Activated CD4-positive, alpha-beta memory T cell treated with anti-CD3 and anti-CD28 coated beads for 36 hours (primary cell): Measurements from ENCODE around the gene LRRK1. TPM values are rescaled to one million over a fixed set of nuclear protein-coding genes. Genes with fewer than 3 reads are reported as not detected.
A peak's percentile ranks its signal among the peaks of the same experiment; 100 is the strongest.

Source experiments
- CTCF ChIA-PET: fragments of 350-600 bp; sonication (Branson Sonifier 250); formaldehyde crosslinking; loops from one replicate; lab custom pipeline; 2021; ENCODE audit warnings: antibody characterized with exemption, inconsistent platforms; lab: Charles Lee
- POLR2A ChIA-PET: fragments of 350-600 bp; sonication (Branson Sonifier 250); formaldehyde crosslinking; loops from one replicate; lab custom pipeline; 2021; ENCODE audit warnings: antibody characterized with exemption; lab: Charles Lee
- DNase-seq: peaks from one replicate; pipeline ENCODE4 v3.0.0-alpha.2; 2020
- H3K27ac Mint-ChIP-seq: one replicate; pipeline ENCODE4 v1.8.0; 2021; ENCODE audit warnings: mixed read lengths
- H3K27me3 Mint-ChIP-seq: one replicate; pipeline ENCODE4 v1.8.0; 2021; ENCODE audit warnings: mixed read lengths
- H3K36me3 Mint-ChIP-seq: one replicate; pipeline ENCODE4 v1.8.0; 2021; ENCODE audit warnings: mixed read lengths
- H3K4me1 Mint-ChIP-seq: one replicate; pipeline ENCODE4 v1.8.0; 2021; ENCODE audit warnings: low read depth, mixed read lengths
- H3K4me3 Mint-ChIP-seq: one replicate; pipeline ENCODE4 v1.8.0; 2021; ENCODE audit warnings: mild to moderate bottlenecking, mixed read lengths
- H3K9me3 Mint-ChIP-seq: one replicate; pipeline ENCODE4 v1.8.0; 2021; ENCODE audit warnings: mixed read lengths
- intact Hi-C: fragments of 100-400 bp; cut with micrococcal nuclease; formaldehyde crosslinking; loops from one replicate; pipeline ENCODE4 v1.15.1; 2023
- total RNA-seq, 2 experiments: library from RNA; stranded (reverse); gene quantifications; one replicate each; pipeline ENCODE4 v1.2.3, GENCODE V29; 2021

The LRRK1 gene
- total RNA-seq, 2 experiments from 2014 or later = 0.41 to 0.71 TPM

GRCh38 chr15:101047301-101047781 is 128.2 kb downstream of the LRRK1 start:
- Mint-ChIP-seq H3K36me3 (no peaks in the 10 kb centered on the region), H3K4me3 (no peak overlapping the region), H3K27me3 (peaks cover 8% of the 10 kb centered on the region), H3K27ac (no peak overlapping the region), H3K4me1 (no peaks in the 10 kb centered on the region), H3K9me3 (no peaks in the 10 kb centered on the region)
- intact Hi-C loops = no loop called here
- peak; percentile 3 for DNase-seq
- POLR2A ChIA-PET = no interaction called here
- CTCF ChIA-PET = interaction anchor here (0.6 to 0.9 kb wide), 2 partner anchors 39 to 206 kb away, joined by 3 read pairs; no protein-coding TSS in a partner anchor

DNA sequence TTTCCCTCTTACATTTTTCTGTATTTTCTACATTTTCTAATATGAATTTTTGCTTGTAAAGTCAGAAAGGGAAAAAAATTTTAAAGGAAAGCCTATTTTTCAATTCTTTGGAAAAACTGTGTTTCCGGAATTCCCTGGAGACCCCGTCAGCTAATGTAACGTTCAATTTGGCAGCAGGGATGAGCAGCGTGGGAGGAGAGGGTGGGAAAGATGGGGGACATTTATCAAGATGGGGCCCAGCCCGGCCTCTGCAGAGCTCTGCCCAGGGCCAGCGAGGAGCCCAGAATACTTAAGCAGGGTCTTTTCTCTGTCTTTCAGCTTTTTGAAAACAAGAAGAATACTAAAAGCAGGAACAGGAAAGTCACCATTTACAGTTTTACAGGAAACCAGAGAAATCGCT is 129.0 kb downstream of the LRRK1 start:
- no peak for DNase-seq
- Mint-ChIP-seq H3K27me3 (peaks cover 2% of the 10 kb centered on the region), H3K9me3 (no peaks in the 10 kb centered on the region), H3K4me3 (no peak overlapping the region), H3K4me1 (no peaks in the 10 kb centered on the region), H3K27ac (no peak overlapping the region), H3K36me3 (no peaks in the 10 kb centered on the region)
- intact Hi-C loops = no loop called here
- ChIA-PET POLR2A (no interaction called here), CTCF (interaction anchor here (0.6 kb wide), 1 partner anchor 205 kb away, joined by 3 read pairs; no protein-coding TSS in a partner anchor)

- no peaks in the 10 kb centered on the region for H3K4me1 Mint-ChIP-seq
- POLR2A ChIA-PET = no interaction called here
- H3K27ac Mint-ChIP-seq = no peak overlapping the region
- peaks cover 2% of the 10 kb centered on the region for H3K27me3 Mint-ChIP-seq
- H3K4me3 Mint-ChIP-seq = no peak overlapping the region
- CTCF ChIA-PET = no interaction called here
- H3K9me3 Mint-ChIP-seq = no peaks in the 10 kb centered on the region
- intact Hi-C loops = no loop called here
- peak; percentile 2 for DNase-seq
- H3K36me3 Mint-ChIP-seq = no peaks in the 10 kb centered on the region
Observed at GRCh38 chr15:101048581-101049030, 129.4 kb downstream of the LRRK1 start.

DNA sequence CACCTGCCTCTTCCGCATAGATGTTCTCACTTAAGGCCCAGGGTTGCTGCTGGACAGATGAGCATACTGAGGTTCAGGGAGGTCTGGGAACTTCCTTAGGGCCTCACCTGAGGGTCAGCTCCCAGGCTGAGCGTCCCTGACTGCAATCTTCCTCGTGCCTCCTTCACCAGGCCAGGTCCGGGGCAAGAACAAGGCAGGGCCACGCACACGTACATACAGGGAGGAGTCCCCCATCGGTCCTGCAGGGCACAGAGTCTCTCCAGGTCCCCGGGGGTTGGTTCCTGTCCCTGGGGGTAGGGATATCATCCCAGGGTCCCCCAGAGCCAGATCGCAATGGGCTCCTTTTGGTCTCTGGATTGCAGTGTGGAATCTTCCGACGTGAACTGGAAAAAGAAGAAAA is 130.1 kb downstream of the LRRK1 start:
- peak; percentile 6 for DNase-seq
- intact Hi-C loops = no loop called here
- Mint-ChIP-seq H3K36me3 (no peaks in the 10 kb centered on the region), H3K27me3 (peaks cover 2% of the 10 kb centered on the region), H3K4me1 (no peaks in the 10 kb centered on the region), H3K27ac (no peak overlapping the region), H3K9me3 (no peaks in the 10 kb centered on the region), H3K4me3 (no peak overlapping the region)
- POLR2A ChIA-PET = no interaction called here
- CTCF ChIA-PET = no interaction called here

- CTCF ChIA-PET = no interaction called here
- intact Hi-C loops = no loop called here
Observed at GRCh38 chr15:101049856-101050622, 130.9 kb downstream of the LRRK1 start.

GRCh38 chr15:101050623-101051290 is 131.6 kb downstream of the LRRK1 start:
- Mint-ChIP-seq H3K27ac (no peak overlapping the region), H3K4me3 (no peak overlapping the region), H3K4me1 (no peaks in the 10 kb centered on the region), H3K36me3 (no peaks in the 10 kb centered on the region), H3K27me3 (peaks cover 1% of the 10 kb centered on the region), H3K9me3 (no peaks in the 10 kb centered on the region)
- peak; percentile 4 for DNase-seq
- intact Hi-C loops = no loop called here
- POLR2A ChIA-PET = no interaction called here
- CTCF ChIA-PET = no interaction called here

More at GRCh38 chr15:101049856-101050622, 130.9 kb downstream of the LRRK1 start:
- H3K27ac Mint-ChIP-seq = no peak overlapping the region
- H3K36me3 Mint-ChIP-seq = no peaks in the 10 kb centered on the region
- H3K4me3 Mint-ChIP-seq = no peak overlapping the region
- peaks cover 2% of the 10 kb centered on the region for H3K27me3 Mint-ChIP-seq
- H3K9me3 Mint-ChIP-seq = no peaks in the 10 kb centered on the region
- POLR2A ChIA-PET = no interaction called here
- DNase-seq = peak; percentile 3
- H3K4me1 Mint-ChIP-seq = no peaks in the 10 kb centered on the region

- H3K27me3 Mint-ChIP-seq = peaks cover 1% of the 10 kb centered on the region
- ChIA-PET POLR2A (no interaction called here), CTCF (no interaction called here)
- intact Hi-C loops = no loop called here
- no peaks in the 10 kb centered on the region for H3K36me3 Mint-ChIP-seq
- DNase-seq = peak; percentile 4
- H3K4me1 Mint-ChIP-seq = no peaks in the 10 kb centered on the region
- H3K27ac Mint-ChIP-seq = no peak overlapping the region
- H3K4me3 Mint-ChIP-seq = no peak overlapping the region
- no peaks in the 10 kb centered on the region for H3K9me3 Mint-ChIP-seq
Observed at GRCh38 chr15:101051291-101052030, 132.3 kb downstream of the LRRK1 start.

GRCh38 chr15:101052031-101052620 is 133.0 kb downstream of the LRRK1 start:
- intact Hi-C loops = no loop called here
- Mint-ChIP-seq H3K9me3 (no peaks in the 10 kb centered on the region), H3K4me1 (no peaks in the 10 kb centered on the region), H3K36me3 (no peaks in the 10 kb centered on the region), H3K27ac (no peak overlapping the region), H3K4me3 (no peak overlapping the region), H3K27me3 (peaks cover 1% of the 10 kb centered on the region)
- ChIA-PET CTCF (no interaction called here), POLR2A (no interaction called here)
- no peak for DNase-seq

GRCh38 chr15:101052681-101053121 is 133.5 kb downstream of the LRRK1 start:
- DNase-seq = no peak
- Mint-ChIP-seq H3K27me3 (peaks cover 1% of the 10 kb centered on the region), H3K9me3 (no peaks in the 10 kb centered on the region), H3K27ac (no peak overlapping the region), H3K36me3 (no peaks in the 10 kb centered on the region), H3K4me1 (no peaks in the 10 kb centered on the region), H3K4me3 (no peak overlapping the region)
- ChIA-PET POLR2A (no interaction called here), CTCF (no interaction called here)
- intact Hi-C loops = no loop called here

- ChIA-PET POLR2A (no interaction called here), CTCF (no interaction called here)
- no peak for DNase-seq
- intact Hi-C loops = no loop called here
- Mint-ChIP-seq H3K4me3 (no peak overlapping the region), H3K27me3 (peaks cover 1% of the 10 kb centered on the region), H3K36me3 (no peaks in the 10 kb centered on the region), H3K9me3 (no peaks in the 10 kb centered on the region), H3K27ac (no peak overlapping the region), H3K4me1 (no peaks in the 10 kb centered on the region)
Observed at GRCh38 chr15:101053261-101053660, 134.1 kb downstream of the LRRK1 start.

DNA sequence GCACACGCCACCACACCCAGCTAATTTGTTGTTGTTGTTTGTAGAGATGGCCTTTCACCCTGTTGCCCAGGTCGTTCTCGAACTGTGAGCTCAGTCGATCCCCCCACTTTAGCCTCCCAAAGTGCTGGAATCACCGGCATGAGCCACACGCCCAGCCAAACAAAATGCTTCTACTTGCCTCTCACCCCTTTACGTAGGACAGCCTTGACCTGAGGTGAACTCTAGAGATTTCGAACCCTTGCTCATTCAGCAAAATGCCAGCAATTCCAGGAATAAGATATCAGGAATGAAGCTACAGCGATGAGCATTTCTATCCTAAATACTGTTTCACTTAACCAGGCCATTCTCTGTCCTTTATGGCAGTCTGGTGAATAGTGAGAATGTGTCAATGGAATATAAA is 135.0 kb downstream of the LRRK1 start:
- Mint-ChIP-seq H3K4me1 (no peaks in the 10 kb centered on the region), H3K36me3 (no peaks in the 10 kb centered on the region), H3K27me3 (peaks cover 2% of the 10 kb centered on the region), H3K4me3 (no peak overlapping the region), H3K27ac (no peak overlapping the region), H3K9me3 (no peaks in the 10 kb centered on the region)
- POLR2A ChIA-PET = no interaction called here
- intact Hi-C loops = no loop called here
- no peak for DNase-seq
- CTCF ChIA-PET = no interaction called here

DNA sequence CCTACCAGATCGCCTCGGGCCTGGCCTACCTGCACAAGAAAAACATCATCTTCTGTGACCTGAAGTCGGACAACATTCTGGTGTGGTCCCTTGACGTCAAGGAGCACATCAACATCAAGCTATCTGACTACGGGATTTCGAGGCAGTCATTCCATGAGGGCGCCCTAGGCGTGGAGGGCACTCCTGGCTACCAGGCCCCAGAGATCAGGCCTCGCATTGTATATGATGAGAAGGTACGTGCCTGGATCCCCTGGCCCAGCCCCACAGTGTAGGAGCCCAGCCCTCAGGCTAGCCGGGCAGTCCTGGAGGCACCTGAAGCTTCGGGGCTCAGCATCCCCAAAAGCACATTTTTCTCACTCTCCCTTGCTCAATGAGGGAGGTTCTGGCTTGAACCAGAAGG is 135.8 kb downstream of the LRRK1 start:
- DNase-seq = no peak
- no peaks in the 10 kb centered on the region for H3K4me1 Mint-ChIP-seq
- no peak overlapping the region for H3K4me3 Mint-ChIP-seq
- peaks cover 2% of the 10 kb centered on the region for H3K27me3 Mint-ChIP-seq
- no peaks in the 10 kb centered on the region for H3K9me3 Mint-ChIP-seq
- intact Hi-C loops = no loop called here
- no peak overlapping the region for H3K27ac Mint-ChIP-seq
- ChIA-PET POLR2A (no interaction called here), CTCF (no interaction called here)
- H3K36me3 Mint-ChIP-seq = no peaks in the 10 kb centered on the region
